ENCODE results near the gene PTPRN2. TPM values are rescaled to one million over a fixed set of nuclear protein-coding genes. Genes with fewer than 3 reads are reported as not detected.

Gene PTPRN2
- total and polyA plus RNA-seq, 2 donors (not counting 3 experiments of a cell fraction or from before 2014, with no cell fraction given), result 0.62 to 0.88 TPM

DNA sequence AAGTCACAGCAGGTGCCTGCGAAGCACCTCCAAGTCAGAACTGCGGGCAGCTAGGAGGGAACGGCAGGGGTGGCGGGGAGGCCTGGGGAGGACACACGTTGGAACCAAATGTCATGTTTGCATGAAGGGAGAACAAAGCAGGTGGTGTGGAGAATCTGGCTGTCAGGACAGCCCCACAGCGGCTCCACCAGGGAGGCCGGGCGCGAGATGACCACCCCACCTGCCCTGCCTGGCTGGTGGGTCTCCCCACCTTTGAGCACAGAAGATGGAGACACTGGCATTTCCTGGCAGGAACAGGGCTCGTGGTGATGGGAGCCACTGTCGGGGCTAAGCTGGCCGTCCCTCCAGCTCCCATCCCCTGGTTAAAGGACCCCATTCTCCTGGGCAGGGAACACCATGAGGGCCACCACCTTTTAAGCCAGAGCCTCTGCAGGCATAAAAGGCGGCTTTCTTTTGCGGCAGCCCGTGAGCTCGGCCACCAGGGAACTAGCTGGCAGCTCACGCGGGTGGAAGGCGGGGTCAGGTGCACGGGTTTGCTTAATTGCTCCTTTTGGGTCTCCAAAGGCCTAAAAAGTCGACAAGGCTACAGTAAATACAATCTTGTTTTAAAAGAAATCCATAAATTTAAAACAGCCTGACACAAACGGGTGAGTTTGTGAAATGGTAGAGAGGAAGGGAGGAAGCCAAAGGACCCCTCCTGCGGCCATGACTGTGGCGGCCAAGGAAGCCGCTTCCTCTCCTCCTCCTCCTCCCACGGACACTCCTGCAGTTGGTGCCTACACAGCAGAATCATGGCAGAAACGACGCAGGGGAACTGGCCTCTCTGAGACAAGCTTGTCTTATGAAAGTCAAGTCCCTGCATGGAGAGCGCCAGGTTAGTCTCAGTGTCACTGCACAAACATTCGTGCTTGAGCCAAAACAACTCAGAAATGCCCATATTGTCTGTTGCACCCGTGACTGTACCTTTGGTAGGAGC, 1037.0 kb downstream of the PTPRN2 start:
- FAIRE-seq, result no peak
- no peaks in the 10 kb centered on the region for H3K79me2 ChIP-seq (ENCODE audit: control insufficient read depth, insufficient read depth, low read length)
- CTCF ChIA-PET, result no interaction called here

More for the DNA sequence above, 1037.0 kb downstream of the PTPRN2 start:
- intact Hi-C loops (cut with micrococcal nuclease), result no loop called here
- Histone ChIP-seq H3K27me3 (ENCODE audit: control insufficient read depth in 2 of 2, insufficient read depth in 2 of 2, low read length in 2 of 2) (no peaks in the 10 kb centered on the region), H3K36me3 (ENCODE audit: control insufficient read depth in 2 of 2, extremely low read depth in 1 of 2, insufficient read depth in 2 of 2, low read length in 2 of 2) (no peaks in the 10 kb centered on the region), H3K9ac (replicated peaks; ENCODE audit: extremely low read depth, insufficient read depth, low read length) (no peak overlapping the region), H4K20me1 (replicated peaks; ENCODE audit: control insufficient read depth, extremely low read depth, insufficient read depth, low read length) (no peaks in the 10 kb centered on the region), H3K9me3 (replicated peaks; ENCODE audit: control insufficient read depth, insufficient read depth, low read length) (no peaks in the 10 kb centered on the region), H3K9me1 (replicated peaks; ENCODE audit: control insufficient read depth, extremely low read depth, insufficient read depth, low read length) (no peaks in the 10 kb centered on the region), H3K4me2 (ENCODE audit: insufficient read depth, low read length) (no peak overlapping the region), H2AFZ (ENCODE audit: low read depth, low read length) (no peak overlapping the region), H3K4me3 (replicated peaks in 1 of 3; ENCODE audit: insufficient read depth in 1 of 3, low read depth in 1 of 3, low read length in 3 of 3) (no peak overlapping the region), H3K27ac (ENCODE audit: insufficient read depth, low read depth, low read length) (no peak overlapping the region), H3K4me1 (ENCODE audit: control insufficient read depth, extremely low read depth, insufficient read depth, low read length) (no peaks in the 10 kb centered on the region)
- TF ChIP-seq EZH2 (IDR thresholded peaks at IDR 0.05; ENCODE audit: borderline replicate concordance, low read depth, low read length, severe bottlenecking) (no peak), GATA2 (IDR thresholded peaks at IDR 0.05; ENCODE audit: insufficient read depth, insufficient read length, low read depth, low read length) (no peak), JUN (IDR thresholded peaks at IDR 0.05; ENCODE audit: borderline replicate concordance, insufficient read depth, insufficient read length, low read depth) (no peak), MYC (IDR thresholded peaks at IDR 0.05; ENCODE audit: low read depth, low read length) (no peak), POLR2A (IDR thresholded peaks at IDR 0.05; ENCODE audit: low read depth, low read length) (no peak), FOS (IDR thresholded peaks at IDR 0.05; ENCODE audit: borderline replicate concordance, insufficient read depth, low read length) (no peak), POLR2AphosphoS5 (IDR thresholded peaks at IDR 0.05; ENCODE audit: insufficient read depth, low read depth, low read length) (no peak)
- TF ChIP-seq, protein P1, sequence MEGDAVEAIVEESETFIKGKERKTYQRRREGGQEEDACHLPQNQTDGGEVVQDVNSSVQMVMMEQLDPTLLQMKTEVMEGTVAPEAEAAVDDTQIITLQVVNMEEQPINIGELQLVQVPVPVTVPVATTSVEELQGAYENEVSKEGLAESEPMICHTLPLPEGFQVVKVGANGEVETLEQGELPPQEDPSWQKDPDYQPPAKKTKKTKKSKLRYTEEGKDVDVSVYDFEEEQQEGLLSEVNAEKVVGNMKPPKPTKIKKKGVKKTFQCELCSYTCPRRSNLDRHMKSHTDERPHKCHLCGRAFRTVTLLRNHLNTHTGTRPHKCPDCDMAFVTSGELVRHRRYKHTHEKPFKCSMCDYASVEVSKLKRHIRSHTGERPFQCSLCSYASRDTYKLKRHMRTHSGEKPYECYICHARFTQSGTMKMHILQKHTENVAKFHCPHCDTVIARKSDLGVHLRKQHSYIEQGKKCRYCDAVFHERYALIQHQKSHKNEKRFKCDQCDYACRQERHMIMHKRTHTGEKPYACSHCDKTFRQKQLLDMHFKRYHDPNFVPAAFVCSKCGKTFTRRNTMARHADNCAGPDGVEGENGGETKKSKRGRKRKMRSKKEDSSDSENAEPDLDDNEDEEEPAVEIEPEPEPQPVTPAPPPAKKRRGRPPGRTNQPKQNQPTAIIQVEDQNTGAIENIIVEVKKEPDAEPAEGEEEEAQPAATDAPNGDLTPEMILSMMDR (IDR thresholded peaks at IDR 0.05; ENCODE audit: extremely low read depth in 1 of 2, insufficient read depth in 1 of 2, low read depth in 1 of 2, low read length in 2 of 2), result no peak
- TF ChIP-seq, protein P2, sequence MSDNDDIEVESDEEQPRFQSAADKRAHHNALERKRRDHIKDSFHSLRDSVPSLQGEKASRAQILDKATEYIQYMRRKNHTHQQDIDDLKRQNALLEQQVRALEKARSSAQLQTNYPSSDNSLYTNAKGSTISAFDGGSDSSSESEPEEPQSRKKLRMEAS (IDR thresholded peaks at IDR 0.05; ENCODE audit: insufficient read depth, insufficient read length), result no peak
- no peak for DNase-seq (ENCODE audit: low read depth, low spot score)
- POLR2A ChIA-PET, result no interaction called here
- no TSS peak for BruUV-seq (replicated peaks)
- dilution Hi-C loops (cut with MboI; ENCODE audit: extremely low pct_ligation_motif_present, low sequenced_read_pairs), result no loop called here

Measured in endothelial cell of umbilical vein (primary cell).